NT2/D1 (cell line): ENCODE results near the gene FGF2.

Experiments
- SUZ12 ChIP-seq: IDR thresholded peaks from 2 replicates; pipeline ENCODE4 v1.6.1; 2011; ENCODE audit not compliant: insufficient read length, insufficient read depth; ENCODE audit errors: extremely low read depth
- YY1 ChIP-seq: IDR thresholded peaks from 2 replicates; pipeline ENCODE4 v1.6.1; 2011; ENCODE audit not compliant: insufficient read length, insufficient read depth
- ZNF274 ChIP-seq: IDR thresholded peaks from 2 replicates; pipeline ENCODE4 v1.6.1; 2011; ENCODE audit warnings: mild to moderate bottlenecking, low read depth, low read length

- TF ChIP-seq SUZ12 (no peak), YY1 (no peak), ZNF274 (no peak)
Measured at GRCh38 chr4:122914292-122914904, 87.8 kb downstream of the FGF2 start.
